Hematopoietic multipotent progenitor cell treated with erythropoietin and hydrocortisone succinate and interleukin-3 and kit ligand, for 6 days (in vitro differentiated cells): ENCODE measurements around the gene ADAMTS12.
"Not testable (repeated sequence)": the region's sequence is repeated elsewhere in the genome, so short reads cannot be mapped to it uniquely, and the experiment has no call there.

Experiments
- DNase-seq: peaks from one replicate; pipeline ENCODE4 v3.0.0-alpha.2; 2015

Gene ADAMTS12

DNA sequence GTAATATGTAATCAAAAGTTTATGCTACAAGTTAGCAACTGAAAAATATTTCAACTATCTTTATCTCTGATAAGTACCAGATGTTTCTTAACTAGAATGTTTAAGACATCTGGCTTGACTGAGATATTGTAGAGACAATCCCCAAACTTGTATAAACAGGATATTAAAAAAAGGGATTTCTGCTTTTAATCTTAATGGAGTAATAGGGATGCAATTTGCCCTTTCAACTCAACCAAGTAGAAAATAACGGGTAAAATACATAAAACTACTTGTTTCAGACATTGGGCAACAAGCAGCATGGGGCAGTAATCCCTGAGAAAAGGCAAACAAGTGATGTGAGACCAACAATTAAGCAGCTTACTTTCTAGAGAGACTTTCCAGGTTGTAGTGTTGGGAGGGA, 9.4 kb upstream of the ADAMTS12 start:
- no peak for DNase-seq

DNA sequence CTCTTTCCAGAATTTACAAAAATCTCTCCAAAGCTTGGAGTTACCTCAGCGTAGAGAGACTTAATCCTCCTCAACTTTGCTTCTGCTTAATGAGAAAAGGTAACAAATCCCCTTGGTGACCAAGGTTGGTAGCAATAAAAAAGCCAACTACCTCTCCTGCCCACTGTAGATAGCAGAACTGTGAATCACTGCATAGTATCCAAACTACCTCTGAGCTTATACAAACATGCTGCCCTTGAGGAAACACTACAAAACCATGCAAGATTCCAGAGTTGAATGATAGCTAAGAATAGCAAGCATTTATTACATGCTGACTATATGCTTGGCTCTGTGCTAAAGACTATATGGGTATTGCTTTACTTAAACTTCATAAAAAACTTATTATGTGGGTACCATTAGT, 2.8 kb upstream of the ADAMTS12 start:
- no peak for DNase-seq

DNA sequence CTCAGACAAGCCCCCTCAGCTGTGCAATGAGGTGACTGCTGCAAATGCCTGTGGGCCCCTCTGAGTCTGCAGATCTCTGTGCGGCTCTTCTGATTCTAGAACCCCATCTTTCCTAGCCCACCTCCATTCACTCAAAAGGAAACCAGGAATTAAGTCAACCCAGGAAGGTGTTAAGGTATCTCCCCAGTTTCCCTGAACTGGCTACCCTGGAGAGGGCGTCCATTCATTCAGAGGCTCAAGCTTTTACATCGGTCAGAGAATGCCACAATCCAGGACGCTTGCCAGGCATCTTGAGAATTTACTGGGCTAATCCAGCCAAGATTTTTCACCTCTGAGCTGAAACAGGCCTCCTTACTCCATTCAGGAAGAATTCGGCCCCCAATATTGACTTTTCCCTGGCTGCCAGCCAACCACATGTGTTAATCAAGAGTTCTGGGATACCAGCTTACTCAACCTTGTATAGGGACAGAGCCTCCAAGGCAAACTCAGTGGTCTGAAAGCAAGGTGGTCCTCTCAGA, 889 bp upstream of the ADAMTS12 start:
- DNase-seq: no peak

DNA sequence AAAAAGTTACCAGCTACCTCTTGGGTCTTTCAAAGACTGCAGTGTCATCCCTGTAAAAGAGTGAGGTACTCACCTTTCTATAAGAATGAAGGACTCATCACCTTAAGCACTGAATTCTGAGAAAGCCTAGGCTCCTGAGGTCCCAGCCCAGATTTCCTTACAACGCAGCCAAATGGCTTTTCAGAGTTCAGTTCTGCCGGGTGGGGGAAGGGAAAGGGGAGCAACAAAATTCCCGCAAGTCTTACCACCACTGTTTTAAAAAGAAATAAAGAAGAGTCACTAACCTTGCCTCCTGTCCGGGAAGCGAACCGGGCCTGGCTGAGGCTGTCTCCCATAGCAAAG, 373 bp downstream of the ADAMTS12 start:
- DNase-seq: no peak

DNA sequence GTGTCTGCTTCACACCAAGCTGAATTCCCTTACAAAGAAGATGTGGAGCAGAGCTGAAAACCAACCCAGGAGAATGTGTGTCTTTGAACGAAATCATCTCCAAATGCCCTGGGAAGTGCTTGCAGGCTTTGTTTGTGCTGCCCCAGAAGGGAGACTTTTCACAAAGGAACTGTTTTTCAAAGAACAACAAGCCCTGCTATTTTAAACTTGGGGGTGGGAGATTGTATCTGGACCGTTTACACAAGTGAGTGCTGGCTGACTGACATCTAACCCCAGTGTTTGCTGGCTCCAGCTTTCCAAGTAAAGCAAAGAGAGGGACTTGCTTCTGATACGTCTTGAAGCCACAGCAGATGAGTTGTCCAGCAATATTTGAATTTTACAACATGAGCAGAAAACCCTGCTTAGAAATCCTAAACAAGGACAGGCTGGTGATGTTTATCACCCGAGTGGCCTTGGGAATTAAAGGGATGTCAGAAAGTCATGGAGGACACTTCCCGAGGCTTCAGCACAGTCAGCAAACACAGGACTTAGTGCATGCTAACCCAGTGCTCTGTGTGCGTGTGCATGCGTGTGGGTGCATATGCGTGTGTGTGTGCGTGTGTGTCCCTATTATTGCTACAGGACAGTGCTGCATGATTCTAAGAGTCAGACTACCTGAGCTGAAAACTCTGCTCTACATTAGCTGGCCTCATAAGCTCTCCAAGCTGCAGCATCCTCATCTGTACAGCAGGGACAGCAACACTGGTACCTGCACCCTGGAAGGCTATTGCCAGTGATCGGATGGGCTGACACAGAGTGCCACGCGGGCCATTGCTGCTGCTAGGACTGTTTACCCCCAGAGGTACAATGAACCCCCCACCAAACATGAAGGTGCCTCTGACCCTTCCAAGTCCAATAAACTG, 1.4 kb downstream of the ADAMTS12 start:
- no peak for DNase-seq

DNA sequence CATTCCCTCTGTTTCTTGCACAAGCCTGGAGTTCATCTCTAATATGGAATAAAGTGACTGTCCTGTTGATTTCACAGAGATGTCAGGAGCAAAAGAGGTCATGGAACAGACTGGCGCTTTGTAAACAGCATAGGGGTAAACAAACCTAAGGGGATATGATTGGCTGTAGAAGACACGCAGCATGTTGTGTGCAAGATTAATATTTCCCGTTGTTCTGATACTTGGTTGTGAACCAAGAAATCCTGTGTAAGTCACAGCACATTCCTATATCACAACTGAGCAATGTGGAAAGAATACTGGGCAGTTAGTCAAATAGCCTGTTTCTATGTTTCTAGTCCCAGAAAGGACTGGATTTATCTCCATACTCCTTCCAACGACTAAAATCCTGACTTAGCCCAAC, 3.2 kb downstream of the ADAMTS12 start:
- DNase-seq: no peak

DNA sequence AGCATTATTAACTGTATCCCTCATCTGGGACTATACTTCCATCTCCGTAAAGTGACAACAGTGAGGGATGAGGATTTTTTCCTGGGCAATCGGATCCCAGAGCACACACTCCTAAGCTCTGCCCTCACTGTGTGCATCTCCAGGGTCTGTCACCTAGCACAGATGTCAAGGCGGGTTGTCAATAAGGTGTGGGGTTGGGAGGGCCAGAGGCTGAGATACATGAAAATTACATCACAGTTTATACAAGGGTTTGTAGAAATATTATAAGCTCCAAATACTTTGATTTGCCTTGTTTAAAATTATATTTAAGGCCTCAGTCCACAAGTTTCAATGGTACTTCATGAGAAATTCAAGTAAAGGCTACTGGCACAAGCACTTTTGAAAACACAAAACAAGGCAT, 4.5 kb downstream of the ADAMTS12 start:
- DNase-seq: no peak

DNA sequence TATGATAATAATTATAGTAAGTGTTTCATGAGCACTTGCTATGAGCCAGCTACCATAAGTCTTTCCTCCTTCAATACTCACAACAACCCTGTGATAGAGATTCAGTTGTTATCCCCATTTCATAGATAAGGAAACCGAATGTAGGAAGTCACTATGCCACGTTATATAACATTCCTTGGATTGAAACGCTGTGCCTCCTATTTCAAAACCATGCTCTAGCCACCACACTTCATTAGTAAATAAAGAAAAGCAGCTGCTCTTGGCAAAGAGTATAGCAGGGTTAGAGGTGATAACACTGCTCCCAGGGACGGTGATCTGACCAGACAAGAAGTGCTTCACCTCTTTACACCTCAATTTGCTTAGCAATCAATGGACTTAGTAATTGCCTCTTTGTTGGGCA, 5.5 kb downstream of the ADAMTS12 start:
- DNase-seq: no peak

DNA sequence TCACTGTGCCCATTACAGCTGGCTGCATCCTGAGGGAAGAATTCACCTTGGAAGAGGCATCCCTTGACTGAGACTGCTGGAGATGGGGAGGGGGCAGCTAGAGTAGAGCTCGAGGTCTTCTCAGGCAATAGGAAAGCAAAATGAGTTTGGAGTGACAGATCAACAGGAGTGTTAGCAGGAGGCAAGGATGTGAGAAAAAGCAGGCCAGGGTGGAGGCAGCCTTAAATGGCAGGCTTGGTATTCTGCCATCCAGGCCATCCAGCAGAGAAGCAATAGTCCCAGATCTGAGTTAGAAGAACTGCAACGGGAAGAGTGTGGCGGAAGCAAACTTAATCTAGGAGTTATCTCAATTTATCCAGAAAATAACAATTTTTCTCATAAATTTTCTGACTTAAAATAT, 6.1 kb downstream of the ADAMTS12 start:
- DNase-seq: no peak

DNA sequence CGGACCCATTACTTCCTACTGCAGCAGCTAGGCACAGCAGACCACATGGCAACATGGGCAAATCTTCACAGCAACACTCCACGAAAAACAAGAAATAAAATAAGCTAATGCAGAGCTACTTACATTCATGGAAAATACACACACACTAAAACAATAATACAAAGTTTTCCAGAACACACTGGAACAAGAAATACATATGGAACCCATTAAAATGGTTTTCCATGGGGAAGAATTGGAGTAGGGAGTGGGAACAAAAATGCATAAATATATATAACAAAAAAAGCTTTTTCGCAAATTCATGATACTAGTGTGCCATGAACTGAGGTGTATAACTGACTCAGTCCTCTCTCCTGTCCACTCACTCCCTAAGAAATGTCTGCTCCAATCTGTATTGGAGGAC, 8.3 kb downstream of the ADAMTS12 start:
- DNase-seq: no peak

DNA sequence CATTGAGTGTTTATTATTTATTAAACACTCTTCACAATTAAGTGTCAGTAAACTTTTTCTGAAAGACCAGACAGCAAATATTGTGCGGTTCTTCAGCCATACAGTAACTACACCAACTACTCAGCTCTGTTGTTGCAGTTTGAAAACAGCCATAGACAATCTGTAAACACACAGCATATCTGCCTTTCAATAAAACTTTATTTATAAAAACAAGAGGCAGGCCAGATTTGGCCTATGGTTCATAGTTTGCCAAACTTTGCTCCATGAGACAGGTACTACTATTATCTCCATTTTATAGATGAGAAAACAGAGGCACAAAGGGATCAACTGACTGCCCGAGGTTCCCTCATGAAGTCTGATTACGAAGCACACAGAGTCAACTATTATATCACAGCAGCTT, 11.5 kb downstream of the ADAMTS12 start:
- no peak for DNase-seq

DNA sequence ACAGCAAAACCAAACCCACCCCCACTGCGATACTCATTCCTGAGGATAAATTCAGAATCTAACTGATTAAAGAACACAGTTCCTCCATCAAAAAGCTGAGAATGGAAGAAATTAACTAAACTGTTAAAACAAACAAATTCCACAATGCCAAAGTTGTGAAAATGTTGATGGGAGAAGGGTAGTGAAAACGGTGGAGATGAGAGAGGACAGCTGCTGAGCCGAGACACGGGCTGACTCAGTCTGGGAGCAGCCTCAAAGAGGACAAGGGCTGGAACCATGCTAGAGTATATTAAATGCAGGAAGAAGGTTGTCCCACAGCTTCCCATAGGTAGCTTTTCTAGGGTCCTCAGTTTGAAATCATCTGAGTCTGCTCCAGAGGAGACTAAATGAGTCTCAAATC, 14.3 kb downstream of the ADAMTS12 start:
- DNase-seq: no peak

DNA sequence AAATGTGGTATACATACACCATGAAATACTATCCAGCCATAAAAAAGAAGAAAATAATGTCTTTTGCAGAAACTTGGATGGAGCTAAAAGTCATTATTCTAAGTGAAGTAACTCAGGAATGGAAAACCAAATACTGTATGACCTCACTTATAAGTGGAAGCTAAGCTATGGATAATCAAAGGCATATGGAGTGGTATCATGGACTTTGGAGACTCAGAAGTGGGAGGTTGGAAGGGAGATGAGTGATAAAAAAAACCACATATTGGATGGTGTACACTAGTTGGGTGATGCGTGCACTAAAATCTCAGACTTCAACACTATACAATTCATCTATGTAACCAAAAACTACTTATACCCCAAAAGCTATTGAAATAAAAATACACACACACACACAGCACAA, 24.5 kb downstream of the ADAMTS12 start:
- DNase-seq: no peak

DNA sequence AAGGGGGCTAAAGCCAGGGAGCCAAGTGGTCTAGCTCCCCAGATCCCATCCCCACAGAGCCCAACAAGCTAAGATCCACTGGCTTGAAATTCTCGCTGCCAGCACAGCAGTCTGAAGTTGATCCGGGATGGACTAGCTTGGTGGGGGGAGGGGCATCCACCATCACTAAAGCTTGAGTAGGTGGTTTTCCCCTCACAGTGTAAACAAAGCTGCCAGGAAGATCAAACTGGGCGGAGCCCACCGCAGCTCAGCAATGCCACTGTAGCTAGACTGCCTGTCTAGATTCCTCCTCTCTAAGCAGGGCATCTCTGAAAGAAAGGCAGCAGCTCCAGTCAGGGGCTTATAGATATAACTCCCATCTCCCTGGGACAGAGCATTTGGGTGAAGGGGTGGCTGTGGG, 32.6 kb downstream of the ADAMTS12 start:
- DNase-seq: not testable (repeated sequence)

DNA sequence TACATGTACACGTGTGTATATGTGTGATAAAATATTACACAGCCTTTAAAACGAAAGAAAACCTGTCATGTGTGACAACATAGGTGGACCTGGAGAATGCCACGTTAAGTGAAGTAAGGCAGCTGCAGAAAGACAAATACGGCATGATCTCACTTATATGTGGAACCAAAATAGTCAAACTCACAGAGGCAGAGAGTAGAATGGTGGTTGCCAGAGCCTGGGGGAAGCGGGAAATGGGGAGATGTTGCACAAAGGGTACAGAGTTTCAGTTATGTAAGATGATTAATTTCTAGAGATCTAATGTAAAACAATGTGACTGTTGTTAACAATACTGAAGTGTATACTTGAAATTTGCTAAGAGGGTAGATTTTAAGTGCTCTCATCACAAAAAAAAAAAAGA, 34.8 kb downstream of the ADAMTS12 start:
- DNase-seq: no peak

DNA sequence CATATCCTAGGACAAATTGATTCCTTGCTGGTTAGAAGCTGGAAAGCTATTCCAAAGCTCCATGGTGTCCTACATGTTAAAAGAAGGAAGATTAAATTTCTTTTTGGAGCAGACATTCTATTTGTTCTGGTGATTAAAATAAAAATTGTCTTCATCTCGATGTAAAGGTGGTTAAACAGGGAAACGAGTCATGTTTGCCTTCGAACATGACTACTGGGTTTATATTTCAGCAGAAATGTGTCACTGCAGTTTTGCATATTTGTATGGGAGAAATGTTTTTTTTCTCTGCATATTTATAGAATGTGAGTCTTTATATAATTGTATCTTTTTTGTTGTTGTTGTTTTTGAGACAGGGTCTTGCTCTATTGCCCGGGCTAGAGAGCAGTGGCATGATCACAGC, 36.4 kb downstream of the ADAMTS12 start:
- DNase-seq: no peak

DNA sequence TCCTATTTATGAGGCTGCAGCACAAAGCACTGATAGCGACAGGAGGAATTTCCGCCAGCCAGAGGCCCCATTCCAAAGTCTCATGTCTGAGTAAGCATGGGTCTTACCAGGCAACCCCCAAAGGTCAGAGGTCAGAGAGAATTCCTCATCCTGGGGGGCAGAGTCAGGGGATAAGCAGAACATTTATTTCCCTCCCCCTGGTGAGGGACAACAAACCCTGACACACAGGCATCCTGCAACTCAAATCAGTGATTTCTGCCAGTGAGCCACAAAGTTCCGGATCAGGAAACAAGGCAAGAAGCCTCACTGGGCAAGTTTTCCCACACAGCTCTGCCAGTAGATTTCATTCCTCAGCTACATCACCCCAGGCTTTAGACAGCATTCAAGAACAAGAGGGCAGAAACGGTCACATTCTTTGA, 37.0 kb downstream of the ADAMTS12 start:
- DNase-seq: no peak

DNA sequence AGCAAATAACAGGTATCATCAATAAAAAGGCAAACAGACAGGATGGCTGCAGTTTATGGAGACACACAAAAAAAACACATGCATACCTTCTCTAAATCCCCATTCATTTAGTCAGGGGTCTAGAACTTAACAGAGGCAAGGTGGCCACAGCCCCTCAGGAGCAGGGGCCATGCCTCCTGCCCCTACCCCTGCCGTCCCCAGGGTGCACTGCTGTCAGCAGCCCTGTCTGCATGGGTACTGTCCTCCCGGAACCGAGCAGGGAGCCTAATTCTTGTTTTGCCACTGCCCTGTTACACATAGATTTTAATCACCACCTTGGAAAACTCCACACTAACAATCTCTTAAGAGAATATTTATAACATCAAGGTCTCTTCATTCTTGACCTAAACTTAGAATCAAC, 39.0 kb downstream of the ADAMTS12 start:
- no peak for DNase-seq

DNA sequence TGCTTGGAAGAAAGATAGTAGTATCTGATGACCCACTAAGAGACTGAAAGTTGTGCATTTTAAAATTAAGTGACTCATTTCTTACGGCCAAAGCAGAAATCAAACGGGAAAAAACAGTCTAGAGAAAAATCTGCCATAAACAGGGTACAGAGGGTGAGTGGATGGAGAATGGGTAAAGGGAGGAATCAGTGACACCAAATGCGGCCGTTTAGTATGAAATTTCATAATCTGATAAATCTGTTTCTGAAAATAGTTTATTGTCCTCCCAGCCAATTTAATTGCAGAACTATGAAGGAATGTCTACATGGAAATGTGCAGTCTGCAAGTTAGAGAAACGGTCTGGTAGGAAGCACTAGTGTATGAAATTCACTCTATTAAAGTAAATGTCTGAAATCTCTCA, 39.5 kb downstream of the ADAMTS12 start:
- DNase-seq: no peak

DNA sequence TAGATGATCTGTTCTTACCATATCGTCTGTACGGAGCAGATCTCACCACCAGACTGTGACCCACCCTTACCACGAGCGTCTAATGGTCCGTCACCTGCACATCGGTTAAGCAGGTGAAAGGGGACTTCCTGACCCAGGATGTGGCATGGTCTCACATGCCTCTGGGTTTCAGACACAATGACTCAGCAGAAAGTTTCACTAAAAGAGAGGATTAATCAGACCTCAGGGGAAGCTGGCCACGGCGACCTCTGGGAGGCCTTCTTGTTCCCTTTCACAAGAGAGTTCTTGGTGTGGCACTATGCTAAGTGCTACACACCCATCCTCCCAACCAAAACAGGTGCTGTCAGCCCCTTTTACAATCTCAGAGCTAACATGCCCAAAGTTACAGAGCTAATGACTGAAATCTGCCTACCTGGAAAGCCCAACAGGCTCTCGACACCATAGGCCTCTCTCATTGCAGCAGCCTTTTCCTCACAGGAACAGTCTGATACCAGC, 41.6 kb downstream of the ADAMTS12 start:
- DNase-seq: peak; percentile 6

DNA sequence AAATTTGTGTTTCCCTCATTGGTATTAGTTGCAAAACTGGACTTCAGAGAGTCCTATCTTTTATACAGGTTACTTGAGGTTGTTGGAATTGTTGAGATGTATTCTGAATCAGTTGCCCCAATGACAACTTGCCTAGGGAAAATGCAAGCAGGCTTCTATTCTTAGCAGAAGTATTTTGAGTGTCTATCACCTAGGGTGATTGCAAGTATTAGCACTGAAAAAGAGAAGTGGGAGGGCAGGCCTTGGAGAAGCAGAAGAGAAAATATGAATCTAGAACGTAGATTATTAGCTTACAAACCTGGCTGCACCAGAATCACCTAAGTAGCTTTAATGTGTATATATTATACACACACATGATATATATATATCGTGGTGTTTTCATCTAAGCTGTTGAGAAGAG, 43.2 kb downstream of the ADAMTS12 start:
- DNase-seq: no peak

DNA sequence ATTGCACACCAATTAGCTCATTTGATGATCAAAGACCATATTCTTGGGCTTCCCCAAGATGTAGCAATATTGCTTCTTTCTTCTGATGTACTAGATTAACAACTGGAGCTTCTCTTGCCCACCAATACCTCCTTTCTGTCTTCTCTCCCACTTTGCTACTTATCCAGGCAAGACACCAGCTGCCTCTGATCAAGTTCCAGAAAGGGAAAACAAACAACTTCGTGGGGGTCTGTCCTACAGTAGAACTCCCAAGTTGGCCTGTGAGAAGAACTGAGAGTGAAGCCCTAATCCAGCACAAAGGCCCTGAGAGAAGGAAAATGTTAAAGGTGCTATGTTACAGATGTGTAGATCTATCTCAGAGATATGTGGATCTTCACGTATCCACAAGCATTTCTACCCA, 44.9 kb downstream of the ADAMTS12 start:
- DNase-seq: no peak

DNA sequence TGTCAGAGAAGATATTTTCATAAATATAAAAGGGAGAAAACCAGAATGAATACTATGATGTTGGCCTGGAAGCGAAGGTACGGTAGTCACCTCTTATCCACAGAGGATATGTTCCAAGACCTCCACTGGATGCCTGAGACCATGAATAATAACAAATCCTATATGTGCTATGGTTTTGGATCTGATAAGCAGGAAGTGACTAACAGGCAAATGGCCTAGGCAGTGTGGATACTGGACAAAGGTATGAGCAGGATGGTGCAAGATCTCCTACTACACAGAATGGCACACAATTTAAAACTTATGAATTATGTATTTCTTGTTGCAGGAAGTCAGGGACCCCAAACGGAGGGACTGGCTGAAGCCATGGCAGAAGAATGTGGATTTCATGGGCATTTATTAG, 48.2 kb downstream of the ADAMTS12 start:
- no peak for DNase-seq

DNA sequence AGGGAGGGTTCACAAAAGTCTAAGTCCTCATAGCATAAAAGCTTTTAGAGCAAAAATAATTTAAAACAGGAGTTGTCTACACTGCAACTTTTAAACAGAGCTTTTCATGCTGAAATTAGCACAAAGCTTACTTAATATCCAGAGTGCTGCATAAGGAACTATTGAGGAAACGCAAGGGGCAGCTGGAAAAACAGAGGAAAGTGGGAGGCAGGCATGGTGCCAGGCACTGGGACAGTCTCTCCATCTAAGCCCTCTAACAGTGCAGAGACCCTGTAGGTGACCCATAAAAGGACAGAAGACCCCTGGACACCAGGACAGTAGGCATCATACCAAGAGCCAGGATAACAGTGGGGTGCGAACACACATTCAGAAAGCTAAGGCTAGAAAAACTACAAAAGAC, 49.3 kb downstream of the ADAMTS12 start:
- DNase-seq: no peak

DNA sequence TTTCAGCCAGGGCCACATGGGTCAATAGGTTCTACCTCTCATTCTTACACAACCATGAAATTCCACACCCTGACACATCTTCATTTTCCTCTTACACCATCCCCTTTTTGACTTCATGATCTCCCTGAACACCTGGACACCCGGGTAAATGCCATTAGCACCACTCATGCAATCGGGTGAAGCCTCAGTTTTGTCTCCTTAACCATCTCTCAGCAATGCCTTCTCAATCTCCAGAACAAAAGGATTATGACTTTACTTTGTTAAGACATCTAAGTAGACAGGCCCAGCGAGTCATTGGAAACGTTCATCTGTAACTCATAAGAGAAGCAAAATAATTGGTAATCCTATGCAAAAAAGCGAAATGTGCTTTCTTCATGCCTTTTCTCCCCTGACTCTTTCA, 49.9 kb downstream of the ADAMTS12 start:
- no peak for DNase-seq
